Mucosa of gallbladder (tissue), 1 donor: ENCODE data around the gene MAD1L1. TPM values are rescaled to one million over a fixed set of nuclear protein-coding genes. Genes with fewer than 3 reads are reported as not detected.
"Not testable (repeated sequence)": the region's sequence is repeated elsewhere in the genome, so short reads cannot be mapped to it uniquely, and the experiment has no call there.

ENCODE experiments used
- DNase-seq: peaks from one replicate; pipeline ENCODE4 v3.0.0-alpha.2; 2020; ENCODE audit warnings: low spot score
- total RNA-seq: library from RNA; stranded (reverse); gene quantifications from one replicate; pipeline ENCODE4 v1.2.1, GENCODE V29; 2021
- donor health status: DM: no; HTN: no; CAD: no.

Gene MAD1L1
- total RNA-seq, 1 donor from 2014 or later, result 50.5 TPM

GRCh38 chr7:1868516-1869165 is 364.1 kb downstream of the MAD1L1 start:
- no peak for DNase-seq

GRCh38 chr7:1867370-1868260 is 365.1 kb downstream of the MAD1L1 start:
- no peak for DNase-seq

- no peak for DNase-seq
Observed at GRCh38 chr7:1866601-1867000, 366.1 kb downstream of the MAD1L1 start.

GRCh38 chr7:1865571-1866255 is 367.0 kb downstream of the MAD1L1 start:
- DNase-seq, result no peak

GRCh38 chr7:1865000-1865555 is 367.7 kb downstream of the MAD1L1 start:
- no peak for DNase-seq

- no peak for DNase-seq
Observed at GRCh38 chr7:1864161-1864940, 368.4 kb downstream of the MAD1L1 start.

- DNase-seq, result no peak
Observed at GRCh38 chr7:1863091-1863900, 369.4 kb downstream of the MAD1L1 start.

- no peak for DNase-seq
Observed at GRCh38 chr7:1862560-1862959, 370.2 kb downstream of the MAD1L1 start.

- DNase-seq, result no peak
Observed at GRCh38 chr7:1861799-1862458, 370.8 kb downstream of the MAD1L1 start.

GRCh38 chr7:1860881-1861798 is 371.6 kb downstream of the MAD1L1 start:
- not testable (repeated sequence) for DNase-seq

GRCh38 chr7:1859266-1860035 is 373.3 kb downstream of the MAD1L1 start:
- DNase-seq, result no peak

GRCh38 chr7:1858435-1859265 is 374.1 kb downstream of the MAD1L1 start:
- DNase-seq, result no peak

GRCh38 chr7:1857487-1858421 is 375.0 kb downstream of the MAD1L1 start:
- no peak for DNase-seq

GRCh38 chr7:1856888-1857441 is 375.8 kb downstream of the MAD1L1 start:
- no peak for DNase-seq

- no peak for DNase-seq
Observed at GRCh38 chr7:1856161-1856887, 376.4 kb downstream of the MAD1L1 start.
